Measurements from ENCODE around the gene CDK18.

CDK18 gene

DNA sequence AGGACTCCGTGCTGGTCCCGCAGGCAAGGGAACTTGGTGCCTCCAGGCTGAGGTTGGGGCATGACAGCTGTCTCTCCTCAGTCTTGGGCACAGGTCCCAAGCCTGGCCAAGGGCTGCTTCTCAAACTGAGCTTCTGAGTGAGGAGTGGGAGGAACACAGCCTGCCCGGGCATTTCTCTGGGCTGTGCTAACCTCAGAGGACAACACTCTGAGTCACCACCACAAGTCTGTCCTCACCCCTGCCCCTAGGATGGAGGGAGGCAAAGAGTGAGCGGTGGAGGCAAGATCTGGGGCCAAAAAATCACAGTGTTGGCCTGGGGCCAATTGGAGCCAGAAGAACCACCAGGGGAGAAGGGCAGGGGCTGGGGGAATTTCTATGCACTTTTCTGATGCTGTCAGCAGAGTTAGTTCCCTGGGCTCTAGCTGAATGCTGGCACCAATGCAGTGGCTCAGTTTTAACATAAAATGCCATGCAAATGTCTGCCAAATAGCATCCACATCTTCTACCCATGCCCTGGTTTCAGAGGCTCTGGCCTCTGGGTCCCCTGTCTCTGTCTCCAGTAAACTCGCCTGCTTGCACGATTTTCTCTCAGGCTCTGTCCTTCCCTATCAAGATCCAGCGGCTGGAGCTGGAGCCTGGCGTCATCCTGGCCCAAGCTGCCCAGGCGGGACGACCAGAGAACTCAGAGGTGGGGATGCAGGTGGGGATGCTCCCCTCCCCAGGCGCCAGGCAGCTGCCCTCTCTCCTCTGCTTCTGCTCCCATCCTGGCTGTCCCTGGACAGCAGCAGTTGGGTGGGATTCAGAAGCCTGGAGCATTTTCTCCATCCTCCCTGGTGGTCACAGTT, 11.0 kb upstream of the CDK18 start:
- ATAC-seq (ENCODE audit: insufficient read depth, low read depth) (no peak), DNase-seq (no peak)
- no peaks in the 10 kb centered on the region for H3K79me2 ChIP-seq (ENCODE audit: insufficient read depth, low read length)
- no peaks in the 10 kb centered on the region for H3K36me3 ChIP-seq (ENCODE audit: insufficient read depth, low read length)
- no peak overlapping the region for H3K9ac ChIP-seq (ENCODE audit: low read depth, low read length)
- no peak overlapping the region for H3K4me3 ChIP-seq (ENCODE audit: low read depth in 1 of 2, low read length in 2 of 2)
- H3K4me2 ChIP-seq (ENCODE audit: insufficient read depth, low read length): no peak overlapping the region
- no peak overlapping the region for H3K27ac ChIP-seq (ENCODE audit: low read length)
- H3K4me1 ChIP-seq (ENCODE audit: insufficient read depth, low read length): no peaks in the 10 kb centered on the region
- H3K9me3 ChIP-seq (ENCODE audit: insufficient read depth, low read length, severe bottlenecking): no peaks in the 10 kb centered on the region
- peaks cover 3% of the 10 kb centered on the region for H4K20me1 ChIP-seq (ENCODE audit: insufficient read depth, low read length)
- TF ChIP-seq, protein P1, sequence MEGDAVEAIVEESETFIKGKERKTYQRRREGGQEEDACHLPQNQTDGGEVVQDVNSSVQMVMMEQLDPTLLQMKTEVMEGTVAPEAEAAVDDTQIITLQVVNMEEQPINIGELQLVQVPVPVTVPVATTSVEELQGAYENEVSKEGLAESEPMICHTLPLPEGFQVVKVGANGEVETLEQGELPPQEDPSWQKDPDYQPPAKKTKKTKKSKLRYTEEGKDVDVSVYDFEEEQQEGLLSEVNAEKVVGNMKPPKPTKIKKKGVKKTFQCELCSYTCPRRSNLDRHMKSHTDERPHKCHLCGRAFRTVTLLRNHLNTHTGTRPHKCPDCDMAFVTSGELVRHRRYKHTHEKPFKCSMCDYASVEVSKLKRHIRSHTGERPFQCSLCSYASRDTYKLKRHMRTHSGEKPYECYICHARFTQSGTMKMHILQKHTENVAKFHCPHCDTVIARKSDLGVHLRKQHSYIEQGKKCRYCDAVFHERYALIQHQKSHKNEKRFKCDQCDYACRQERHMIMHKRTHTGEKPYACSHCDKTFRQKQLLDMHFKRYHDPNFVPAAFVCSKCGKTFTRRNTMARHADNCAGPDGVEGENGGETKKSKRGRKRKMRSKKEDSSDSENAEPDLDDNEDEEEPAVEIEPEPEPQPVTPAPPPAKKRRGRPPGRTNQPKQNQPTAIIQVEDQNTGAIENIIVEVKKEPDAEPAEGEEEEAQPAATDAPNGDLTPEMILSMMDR (IDR thresholded peaks at IDR 0.05; ENCODE audit: borderline replicate concordance, extremely low read depth, low read length, poor library complexity, severe bottlenecking): no peak
- no peak for TF ChIP-seq EZH2 (IDR thresholded peaks at IDR 0.05; ENCODE audit: borderline replicate concordance, low read depth, low read length, severe bottlenecking)
- peaks cover 41% of the 10 kb centered on the region for H3K27me3 ChIP-seq (ENCODE audit: insufficient read depth, low read length, poor library complexity)
- no peak overlapping the region for H2AFZ ChIP-seq (ENCODE audit: low read depth, low read length)

DNA sequence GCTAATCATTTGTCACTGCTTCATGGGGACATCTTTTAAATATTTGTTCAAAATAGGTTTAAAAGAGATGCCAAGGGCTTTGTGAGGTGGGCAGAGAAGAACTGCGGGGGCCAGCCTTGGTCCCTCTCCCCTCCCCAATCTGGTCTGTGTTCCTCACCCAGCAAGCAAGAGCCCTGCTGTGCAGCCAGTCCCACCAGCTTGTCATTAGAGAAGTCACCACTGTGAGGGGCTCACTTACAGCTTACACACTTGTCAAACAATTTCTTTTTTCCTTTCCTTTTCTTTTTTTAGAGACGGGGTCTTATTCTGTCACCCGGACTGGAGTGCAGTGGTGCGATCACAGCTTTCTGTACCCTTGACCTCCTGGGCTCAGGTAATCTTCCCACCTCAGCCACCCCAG, 10.4 kb upstream of the CDK18 start:
- Histone ChIP-seq H3K36me3 (ENCODE audit: insufficient read depth, low read length) (no peaks in the 10 kb centered on the region), H3K4me2 (ENCODE audit: insufficient read depth, low read length) (no peak overlapping the region), H2AFZ (ENCODE audit: low read depth, low read length) (no peak overlapping the region), H3K27ac (ENCODE audit: low read length) (no peak overlapping the region), H3K27me3 (ENCODE audit: insufficient read depth, low read length, poor library complexity) (peaks cover 38% of the 10 kb centered on the region), H3K9me3 (ENCODE audit: insufficient read depth, low read length, severe bottlenecking) (no peaks in the 10 kb centered on the region), H3K79me2 (ENCODE audit: insufficient read depth, low read length) (no peaks in the 10 kb centered on the region), H4K20me1 (ENCODE audit: insufficient read depth, low read length) (peaks cover 3% of the 10 kb centered on the region), H3K4me1 (ENCODE audit: insufficient read depth, low read length) (no peaks in the 10 kb centered on the region), H3K4me3 (ENCODE audit: low read depth in 1 of 2, low read length in 2 of 2) (no peak overlapping the region), H3K9ac (ENCODE audit: low read depth, low read length) (no peak overlapping the region)
- DNase-seq (no peak), ATAC-seq (ENCODE audit: insufficient read depth, low read depth) (no peak; the same call in 2 of the 3 replicates)
- TF ChIP-seq EZH2 (IDR thresholded peaks at IDR 0.05; ENCODE audit: borderline replicate concordance, low read depth, low read length, severe bottlenecking): no peak
- TF ChIP-seq, protein P1 (IDR thresholded peaks at IDR 0.05; ENCODE audit: borderline replicate concordance, extremely low read depth, low read length, poor library complexity, severe bottlenecking): no peak

DNA sequence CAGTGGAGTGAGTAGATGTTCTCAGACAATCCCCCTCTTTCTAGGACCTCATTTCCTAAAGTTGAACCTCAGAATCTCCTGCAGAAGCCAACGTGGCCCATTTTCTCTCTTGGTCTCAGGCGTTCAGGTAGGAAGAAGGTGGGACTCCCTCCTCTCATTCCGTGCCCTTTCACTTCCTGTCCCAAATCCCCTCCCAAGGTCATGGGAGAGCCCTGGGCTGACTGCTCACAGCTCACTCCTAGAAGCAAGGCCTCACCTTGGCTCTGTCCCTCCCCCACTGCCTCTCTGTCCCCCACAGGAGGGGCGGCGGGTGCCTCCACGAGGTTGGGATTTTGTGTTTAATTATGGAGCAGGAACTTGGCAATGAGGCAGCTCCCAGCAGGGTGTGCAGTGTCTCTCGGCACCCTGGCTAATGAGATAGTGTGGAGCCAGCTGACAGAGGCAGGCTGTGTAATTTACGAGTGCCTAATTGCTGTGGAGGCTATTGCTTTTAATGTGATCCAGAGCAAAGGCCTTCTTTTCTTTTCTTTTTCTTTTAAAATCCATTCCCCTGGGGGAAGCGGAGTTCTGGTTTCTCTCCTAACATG, 9.1 kb upstream of the CDK18 start:
- Histone ChIP-seq H3K79me2 (ENCODE audit: insufficient read depth, low read length) (no peaks in the 10 kb centered on the region), H3K4me2 (ENCODE audit: insufficient read depth, low read length) (no peak overlapping the region), H3K4me3 (ENCODE audit: low read depth in 1 of 2, low read length in 2 of 2) (no peak overlapping the region), H3K9ac (ENCODE audit: low read depth, low read length) (no peak overlapping the region), H3K4me1 (ENCODE audit: insufficient read depth, low read length) (no peaks in the 10 kb centered on the region), H4K20me1 (ENCODE audit: insufficient read depth, low read length) (peaks cover 3% of the 10 kb centered on the region; the same call in 1 of the 2 replicates), H3K27ac (ENCODE audit: low read length) (no peak overlapping the region), H3K27me3 (ENCODE audit: insufficient read depth, low read length, poor library complexity) (peaks cover 28% of the 10 kb centered on the region), H3K9me3 (ENCODE audit: insufficient read depth, low read length, severe bottlenecking) (no peaks in the 10 kb centered on the region), H2AFZ (ENCODE audit: low read depth, low read length) (no peak overlapping the region), H3K36me3 (ENCODE audit: insufficient read depth, low read length) (no peaks in the 10 kb centered on the region)
- DNase-seq (no peak), ATAC-seq (ENCODE audit: insufficient read depth, low read depth) (no peak)
- TF ChIP-seq, protein P1 (IDR thresholded peaks at IDR 0.05; ENCODE audit: borderline replicate concordance, extremely low read depth, low read length, poor library complexity, severe bottlenecking): no peak
- TF ChIP-seq EZH2 (IDR thresholded peaks at IDR 0.05; ENCODE audit: borderline replicate concordance, low read depth, low read length, severe bottlenecking): no peak

Measured in DND-41 (cell line).